Measurements from ENCODE around the gene NANOS2.
A peak's percentile ranks its signal among the peaks of the same experiment; 100 is the strongest.

Gene NANOS2

DNA sequence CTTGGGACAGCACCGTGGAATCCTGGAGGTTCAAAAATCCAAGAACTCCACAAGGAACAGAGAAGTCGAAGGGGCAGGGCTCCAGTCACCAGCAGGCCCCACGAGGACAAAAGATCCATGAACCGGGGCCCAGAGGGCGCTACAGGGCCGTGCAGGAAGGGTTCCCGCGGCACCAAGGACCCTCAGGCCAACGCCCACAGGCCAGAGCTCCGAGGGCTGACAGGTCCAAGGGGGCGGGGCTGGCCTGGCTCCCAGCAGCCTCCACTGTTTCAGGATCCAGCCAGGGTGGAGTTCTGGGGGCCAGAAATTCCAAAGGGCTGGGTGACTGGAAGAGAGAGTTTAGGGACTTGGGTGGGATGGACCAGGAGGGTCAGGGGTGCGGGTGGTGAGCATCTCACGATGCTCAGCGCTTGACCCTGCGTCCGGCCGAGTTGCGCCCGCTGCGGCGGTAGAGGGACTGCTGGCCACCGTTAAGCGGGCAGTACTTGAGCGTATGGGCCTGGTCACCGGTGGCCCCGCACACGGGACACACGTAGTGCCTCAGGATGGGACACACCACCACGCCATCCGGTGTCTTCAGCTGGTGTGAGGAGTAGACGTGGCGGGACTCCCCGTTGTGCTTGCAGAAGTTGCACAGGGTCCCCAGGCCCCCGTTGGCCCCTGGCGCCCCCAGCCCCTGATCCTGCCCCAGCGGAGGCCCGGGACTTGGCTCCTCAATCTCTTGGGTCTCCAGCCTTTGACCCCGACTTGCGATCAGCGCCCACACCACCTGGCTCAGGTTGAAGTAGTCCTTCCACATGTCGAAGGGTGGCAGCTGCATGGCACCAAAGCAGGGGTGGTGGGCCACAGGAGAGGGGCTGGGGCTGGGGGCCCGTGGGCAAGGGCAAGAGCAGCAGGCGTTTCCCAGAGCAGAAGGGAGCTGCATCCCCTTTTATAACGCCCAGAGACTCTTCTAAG lies at the start of gene NANOS2:
TSS of gene NANOS2 (minus strand) at position 905 of the 957 bp plus-strand sequence. CDS start at position 820, 85 bp downstream.
- FAIRE-seq (no peak), DNase-seq (ENCODE audit: insufficient read length, low spot score) (no peak)

DNA sequence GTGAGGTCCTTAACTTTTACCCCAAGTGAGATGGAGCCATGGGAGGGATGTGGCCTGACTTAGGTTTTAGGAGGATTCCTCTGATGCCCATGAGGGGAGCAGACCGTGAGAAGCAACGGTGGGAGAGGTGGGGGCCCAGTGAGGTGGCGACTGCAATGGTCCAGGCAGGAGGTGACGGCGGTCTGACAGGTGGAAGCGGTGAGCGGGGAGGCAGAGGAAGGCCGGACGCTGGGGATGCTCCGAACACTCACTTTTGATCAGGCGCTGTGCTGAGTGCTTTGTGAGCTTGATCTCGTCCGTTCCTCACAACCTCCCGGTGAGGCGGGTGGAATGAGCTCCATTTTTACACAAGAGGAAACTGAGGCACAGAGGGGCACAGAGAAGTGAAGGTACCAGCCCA lies 47.4 kb upstream of the NANOS2 start:
- DNase-seq (ENCODE audit: insufficient read length, low spot score): no peak
- FAIRE-seq: no peak

- no peak for FAIRE-seq
- no peak for DNase-seq (ENCODE audit: insufficient read length, low spot score)
Measured at GRCh38 chr19:45960595-45961235, 46.1 kb upstream of the NANOS2 start.

DNA sequence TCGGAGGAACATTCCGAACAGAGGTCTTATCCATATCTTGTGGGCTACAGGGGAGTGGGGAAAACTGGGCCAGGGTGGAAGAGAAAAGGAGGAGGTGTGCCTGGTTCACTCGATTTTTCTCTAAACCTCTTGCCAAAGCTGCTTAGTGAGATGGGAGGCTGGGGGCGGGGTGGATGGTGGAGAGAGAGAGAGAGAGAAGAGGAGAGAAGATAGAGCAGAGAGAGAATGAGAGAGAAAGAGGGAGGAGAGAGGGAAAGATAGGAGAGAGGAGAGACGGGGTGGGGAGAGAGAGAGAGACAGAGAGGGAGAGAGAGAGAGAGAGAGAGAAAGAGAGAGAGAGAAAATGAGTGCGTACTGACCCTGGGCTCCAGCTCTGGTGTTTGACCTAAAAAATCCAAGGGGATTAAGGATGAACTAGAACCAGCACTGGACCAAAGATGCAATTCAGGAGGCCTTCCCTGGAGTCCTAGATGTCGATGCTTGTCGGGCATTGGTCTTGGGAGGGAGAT lies 45.0 kb upstream of the NANOS2 start:
- FAIRE-seq: no peak

GRCh38 chr19:45958769-45959516 lies 44.4 kb upstream of the NANOS2 start:
- DNase-seq (ENCODE audit: insufficient read length, low spot score): no peak
- FAIRE-seq: no peak

More for the DNA sequence above, 45.0 kb upstream of the NANOS2 start:
- DNase-seq (ENCODE audit: insufficient read length, low spot score): no peak

DNA sequence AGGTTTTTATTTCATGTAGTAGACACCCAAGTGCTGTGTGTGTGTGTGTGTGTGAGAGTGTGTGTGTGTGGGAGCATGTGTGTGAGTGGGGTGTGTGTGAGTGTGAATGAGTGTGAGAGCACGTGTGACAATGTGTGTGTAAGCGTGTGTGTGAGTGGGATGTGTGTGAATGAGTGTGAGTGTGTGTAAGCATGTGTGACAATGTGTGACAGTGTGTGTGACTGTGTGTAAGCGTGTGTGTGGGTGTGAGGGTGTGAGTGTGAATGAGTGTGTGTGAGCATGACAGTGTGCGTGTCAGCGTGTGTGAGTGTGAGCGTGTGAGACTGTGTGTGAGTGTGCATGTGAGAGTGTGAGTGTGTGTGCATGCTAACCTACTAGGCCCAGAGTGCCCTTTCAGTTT lies 43.7 kb upstream of the NANOS2 start:
- peak; percentile 94 for FAIRE-seq
- no peak for DNase-seq (ENCODE audit: insufficient read length, low spot score)

DNA sequence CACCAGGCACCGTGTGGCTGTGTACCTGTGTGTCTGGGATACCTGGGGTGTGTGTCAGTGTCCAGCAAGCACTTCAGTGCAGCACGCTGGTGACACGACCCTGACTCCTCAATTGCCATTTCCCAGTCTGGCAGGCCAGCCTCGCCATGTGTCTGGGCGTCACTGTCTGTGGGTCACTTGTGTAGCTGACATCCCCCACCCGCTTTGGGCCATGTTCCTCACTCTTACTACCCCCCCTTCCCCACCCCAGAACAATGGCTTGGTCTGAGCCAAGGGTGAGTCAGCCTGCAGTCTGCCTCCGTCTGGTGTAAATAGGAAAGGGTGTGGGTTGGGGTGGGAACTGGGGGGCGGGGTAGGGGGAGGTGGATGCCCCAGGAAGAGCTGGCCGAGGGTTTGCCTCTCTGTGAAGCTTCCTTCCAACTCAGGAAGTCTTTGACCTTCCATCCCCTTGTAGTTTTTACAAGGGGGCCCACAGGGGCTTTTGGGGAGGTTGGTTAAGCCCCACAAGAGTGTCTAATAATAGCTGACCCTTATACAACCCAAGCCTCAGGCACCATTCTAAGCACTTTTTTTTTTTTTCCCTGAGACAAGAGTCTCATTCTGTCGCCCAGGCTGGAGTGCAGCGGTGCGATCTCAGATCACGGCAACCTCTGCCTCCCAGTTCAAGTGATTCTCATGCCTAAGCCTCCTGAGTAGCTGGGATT lies 41.5 kb upstream of the NANOS2 start:
- FAIRE-seq: no peak
- no peak for DNase-seq (ENCODE audit: insufficient read length, low spot score)

- FAIRE-seq (no peak), DNase-seq (ENCODE audit: insufficient read length, low spot score) (no peak)
Measured at GRCh38 chr19:45954156-45954555, 39.6 kb upstream of the NANOS2 start.

DNA sequence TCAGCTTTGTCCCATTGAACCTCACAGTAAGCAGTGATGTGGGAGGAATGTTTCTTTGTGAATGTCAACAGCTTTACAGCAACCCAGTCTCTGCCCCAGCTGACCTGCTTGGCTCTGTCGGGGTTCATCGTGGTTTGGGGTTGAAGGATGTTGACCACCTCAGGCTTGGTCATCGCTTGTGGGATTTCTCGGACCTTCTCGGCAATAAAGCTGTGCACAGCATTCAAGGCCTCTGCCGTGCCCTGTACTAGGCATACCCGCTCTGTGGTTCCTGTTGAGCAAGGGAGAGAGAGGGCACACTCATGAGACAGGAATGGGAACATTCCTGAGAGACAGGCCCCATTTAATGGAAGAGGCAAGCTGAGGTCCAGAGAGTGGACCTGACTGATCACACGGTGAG lies 39.1 kb upstream of the NANOS2 start:
- FAIRE-seq (no peak), DNase-seq (ENCODE audit: insufficient read length, low spot score) (no peak)

DNA sequence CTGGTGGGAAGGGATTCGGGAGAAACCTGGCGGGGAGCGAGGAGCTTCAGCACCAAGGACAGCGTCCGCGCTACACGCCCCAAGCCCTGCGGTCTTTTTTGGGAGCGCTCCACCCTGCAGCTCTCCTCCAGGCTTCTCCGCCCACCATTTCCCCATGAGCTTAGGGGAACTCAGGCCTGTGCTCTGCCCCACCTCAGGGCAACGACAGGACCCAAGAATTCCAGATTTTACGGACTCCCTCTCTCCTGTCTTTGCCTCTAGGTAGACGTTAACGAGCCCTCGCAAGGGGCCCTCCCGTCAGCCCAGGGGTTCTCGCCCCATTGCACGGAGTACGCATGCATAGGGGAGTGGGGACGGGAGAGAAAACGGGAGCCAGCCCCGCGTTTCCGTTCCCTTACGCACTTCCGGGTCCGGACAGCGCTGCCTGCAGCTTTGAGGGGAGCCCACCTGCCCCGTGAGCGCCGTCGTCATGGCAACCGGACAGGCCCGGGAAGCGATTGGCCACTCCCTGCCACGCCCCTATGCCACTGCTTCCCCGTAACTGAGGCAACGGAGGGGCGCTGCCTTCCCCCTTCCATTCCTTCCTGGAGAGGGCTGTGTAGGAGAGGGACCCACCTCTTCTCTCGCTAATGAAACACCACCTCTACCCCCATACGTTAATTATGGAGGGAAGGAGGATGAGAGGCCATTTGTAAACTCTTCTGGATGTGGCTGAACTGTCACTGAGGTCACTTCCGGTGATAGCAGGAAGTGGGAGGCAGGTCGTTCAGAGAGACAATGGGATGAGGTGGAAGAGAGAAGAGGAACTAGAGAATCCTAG lies 38.3 kb upstream of the NANOS2 start:
- no peak for FAIRE-seq
- peak; percentile 66 for DNase-seq (ENCODE audit: insufficient read length, low spot score)

GRCh38 chr19:45952341-45952685 lies 37.7 kb upstream of the NANOS2 start:
- no peak for FAIRE-seq

GRCh38 chr19:45947926-45948325 lies 33.3 kb upstream of the NANOS2 start:
- no peak for FAIRE-seq
- no peak for DNase-seq (ENCODE audit: insufficient read length, low spot score)

More at GRCh38 chr19:45952341-45952685, 37.7 kb upstream of the NANOS2 start:
- DNase-seq (ENCODE audit: insufficient read length, low spot score): no peak

DNA sequence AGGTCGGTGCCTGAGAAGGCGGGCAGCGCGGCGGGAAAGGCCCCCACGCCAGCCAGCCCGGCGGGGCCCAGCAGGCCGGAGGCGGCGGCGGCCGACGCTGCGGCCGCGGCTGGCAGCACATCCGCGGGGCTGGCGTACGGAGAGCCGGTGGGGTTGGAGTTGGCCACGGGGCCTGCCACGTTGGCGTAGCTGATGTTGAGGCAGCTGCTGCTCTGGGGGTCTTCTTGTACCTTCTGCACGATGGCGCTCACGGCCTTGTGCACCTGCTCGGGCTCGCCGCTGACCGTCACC lies 25.9 kb upstream of the NANOS2 start:
- FAIRE-seq (no peak), DNase-seq (ENCODE audit: insufficient read length, low spot score) (no peak)

DNA sequence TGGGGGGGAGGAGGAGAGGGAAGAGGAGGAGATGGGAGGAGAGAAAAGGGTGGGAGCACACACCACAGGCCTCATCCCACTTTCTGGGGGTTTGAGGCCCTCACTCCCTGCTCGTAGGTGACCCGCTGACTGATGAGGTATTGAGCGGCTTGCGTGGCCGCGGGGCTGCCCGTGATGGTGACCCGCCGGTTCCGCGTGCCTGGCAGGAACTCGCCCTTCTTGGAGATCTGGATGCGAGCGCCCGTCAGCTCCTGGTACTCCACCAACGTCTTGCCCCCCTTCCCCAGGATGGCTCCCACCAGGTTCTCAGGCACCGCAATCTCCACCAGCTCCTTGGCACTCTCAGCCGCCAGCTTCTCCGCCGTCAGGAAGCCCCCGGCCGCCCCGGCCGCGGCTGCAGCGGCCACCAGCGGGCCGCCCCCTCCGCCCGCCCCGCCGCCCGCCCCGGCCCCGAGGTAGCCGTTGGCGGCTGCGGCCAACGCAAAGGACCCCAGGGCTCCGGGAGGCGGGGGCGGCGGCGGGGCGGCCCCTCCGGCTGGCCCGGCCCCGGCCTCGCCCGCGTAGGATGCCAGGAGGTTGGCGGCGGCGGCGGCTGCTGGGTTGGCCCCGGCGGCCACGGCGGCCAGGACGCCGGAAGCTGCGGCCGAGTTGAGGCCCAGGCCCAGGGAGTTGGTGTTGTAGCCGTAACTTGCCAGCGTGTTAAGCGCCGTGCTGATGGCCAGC lies 25.4 kb upstream of the NANOS2 start:
- DNase-seq (ENCODE audit: insufficient read length, low spot score): no peak

GRCh38 chr19:45938733-45939319 lies 24.2 kb upstream of the NANOS2 start:
- no peak for FAIRE-seq

More for the DNA sequence above, 25.4 kb upstream of the NANOS2 start:
- FAIRE-seq: no peak

DNA sequence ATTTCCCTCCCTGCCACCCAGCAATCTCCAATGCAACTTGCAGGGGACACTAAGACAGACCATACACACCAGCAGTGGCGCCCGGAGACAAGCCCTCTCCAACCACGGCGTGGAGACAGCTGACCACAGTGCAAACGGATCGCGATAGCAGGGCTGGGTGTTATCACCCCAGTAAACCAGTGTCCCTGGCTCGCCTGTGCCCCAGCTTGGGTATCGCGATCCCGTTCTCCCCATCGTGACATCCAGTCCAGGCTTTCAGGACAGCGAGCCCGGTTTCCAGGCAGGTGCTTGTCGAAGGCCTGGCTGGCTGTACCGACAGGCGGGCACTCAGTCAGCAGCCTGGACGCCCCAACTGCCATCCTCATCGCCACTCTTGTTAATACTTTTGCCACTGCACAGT lies 20.7 kb upstream of the NANOS2 start:
- DNase-seq (ENCODE audit: insufficient read length, low spot score) (no peak), FAIRE-seq (no peak)

More at GRCh38 chr19:45938733-45939319, 24.2 kb upstream of the NANOS2 start:
- DNase-seq (ENCODE audit: insufficient read length, low spot score): no peak

- no peak for FAIRE-seq
- no peak for DNase-seq (ENCODE audit: insufficient read length, low spot score)
Measured at GRCh38 chr19:45934551-45935230, 20.1 kb upstream of the NANOS2 start.

GRCh38 chr19:45933759-45934158 lies 19.2 kb upstream of the NANOS2 start:
- FAIRE-seq (no peak), DNase-seq (ENCODE audit: insufficient read length, low spot score) (no peak)
